Stimulated activated CD4-positive, alpha-beta T cell treated with anti-CD3 and anti-CD28 coated beads, TNF-alpha, amount 100 ng/mL, for 24 hours (primary cell): ENCODE measurements around the gene C2orf49.

Experiments
- DNase-seq, 3 experiments: peaks; one replicate each; pipeline ENCODE4 v3.0.0-alpha.2; 2020; ENCODE audit warnings: low read depth in 3 of 3

Gene C2orf49

DNA sequence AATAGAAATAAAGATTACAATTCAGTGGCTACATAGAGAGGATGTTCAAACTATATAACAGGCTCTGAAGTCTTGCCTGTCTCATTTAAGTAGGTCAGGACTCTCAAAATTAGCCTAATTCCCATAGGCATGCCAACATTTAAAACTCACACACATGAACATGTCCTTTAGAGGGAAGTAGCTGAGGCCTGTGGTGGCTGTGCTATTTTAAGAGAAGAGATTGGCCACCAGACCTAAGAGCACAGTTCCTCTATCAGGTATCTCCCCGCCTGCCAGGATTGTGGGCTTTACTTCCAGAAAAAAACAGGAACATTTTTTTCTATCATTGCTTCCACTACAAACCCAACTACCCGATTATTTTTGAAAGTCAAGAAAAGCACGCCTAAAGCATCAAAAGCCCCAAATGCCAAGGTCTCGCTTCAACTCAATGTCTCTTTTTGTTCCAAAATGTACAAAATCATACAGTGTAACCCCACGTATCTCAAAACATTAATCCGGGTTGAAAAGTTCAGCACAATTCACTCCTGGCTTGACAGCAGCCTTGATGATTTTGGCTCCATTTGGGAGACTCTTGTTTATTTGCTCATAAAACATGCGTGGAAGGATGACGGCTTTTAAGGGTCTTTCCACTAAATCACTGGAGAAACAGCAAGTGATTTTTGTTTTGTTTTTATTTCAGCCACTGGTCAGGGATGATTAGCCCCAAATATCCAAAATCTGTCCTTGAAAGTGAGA is 46.3 kb downstream of the C2orf49 start:
- no peak for DNase-seq

DNA sequence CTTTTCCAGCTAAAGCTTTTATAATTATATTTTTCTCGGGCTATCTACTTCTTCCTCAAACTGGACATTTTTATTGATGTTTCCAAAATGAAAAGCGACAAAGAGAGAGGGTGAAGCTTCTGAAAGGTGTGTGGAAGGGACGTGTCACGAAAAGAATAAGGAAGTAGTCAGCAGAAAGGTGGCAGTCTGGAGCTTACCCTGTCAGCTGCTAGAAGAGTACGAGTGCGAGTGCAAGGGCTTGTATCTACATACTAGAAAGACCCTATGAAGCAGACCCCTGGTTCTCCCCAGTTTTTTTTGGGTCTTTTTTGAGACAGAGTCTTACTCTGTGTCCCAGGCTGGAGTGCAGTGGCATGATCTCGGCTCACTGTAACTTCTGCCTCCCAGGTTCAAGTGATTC is 46.9 kb downstream of the C2orf49 start:
- no peak for DNase-seq

DNA sequence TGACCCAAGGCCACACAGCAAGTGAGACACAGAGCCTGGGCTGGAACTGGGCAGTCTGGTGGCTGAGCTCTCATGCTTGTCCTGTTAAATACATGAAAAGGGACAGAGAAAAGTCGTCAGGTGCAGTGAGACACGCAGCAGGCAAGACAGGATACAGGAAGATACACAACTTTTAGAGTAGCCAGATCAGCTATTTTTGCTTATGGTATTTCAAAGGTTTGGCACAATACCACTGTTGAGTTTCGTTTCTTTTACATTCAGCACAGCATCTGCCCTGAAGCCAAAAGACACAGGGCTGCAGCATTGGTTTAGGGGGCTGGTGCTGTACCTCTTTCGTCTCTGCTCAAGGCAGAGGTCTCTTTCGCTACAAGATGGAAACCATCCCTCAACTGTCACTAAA is 47.5 kb downstream of the C2orf49 start:
- DNase-seq: no peak

DNA sequence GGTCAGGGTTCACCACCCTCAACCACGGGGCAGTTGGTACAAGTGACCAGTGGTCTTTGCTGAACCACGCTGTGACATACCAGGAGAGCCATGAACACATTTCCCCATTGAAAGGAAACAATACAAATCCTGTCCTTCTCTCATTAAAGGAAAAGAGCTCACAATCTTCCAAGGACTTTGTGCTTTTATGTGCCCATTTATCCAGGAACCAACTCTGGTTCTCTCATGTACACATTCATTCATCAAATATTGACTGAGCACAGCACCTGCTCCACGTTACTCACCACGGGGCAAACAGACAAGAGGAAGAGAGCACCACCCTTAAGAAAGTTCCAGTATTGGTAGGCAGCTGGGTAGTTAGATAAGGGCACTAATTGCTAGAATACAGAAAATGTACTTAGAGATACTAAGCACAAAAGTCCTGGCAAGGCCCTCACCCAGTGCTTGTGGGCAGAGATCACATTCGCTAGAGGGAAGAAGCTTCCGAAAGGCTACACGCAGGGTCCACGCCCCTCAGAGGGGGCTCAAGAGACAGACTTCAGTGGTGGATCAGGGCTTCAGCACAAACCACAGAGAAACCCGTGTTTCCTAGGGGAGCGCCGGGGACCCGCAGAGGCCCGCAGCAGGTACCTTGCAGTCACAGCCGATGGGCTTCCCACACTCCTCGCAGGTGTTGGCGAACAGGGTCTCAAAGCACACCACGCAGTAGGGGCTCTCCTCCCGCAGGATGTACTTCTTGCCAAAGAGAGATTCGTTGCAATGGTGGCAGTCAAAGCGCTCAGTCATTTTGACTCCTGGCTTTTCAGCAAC is 48.6 kb downstream of the C2orf49 start:
- DNase-seq: no peak

DNA sequence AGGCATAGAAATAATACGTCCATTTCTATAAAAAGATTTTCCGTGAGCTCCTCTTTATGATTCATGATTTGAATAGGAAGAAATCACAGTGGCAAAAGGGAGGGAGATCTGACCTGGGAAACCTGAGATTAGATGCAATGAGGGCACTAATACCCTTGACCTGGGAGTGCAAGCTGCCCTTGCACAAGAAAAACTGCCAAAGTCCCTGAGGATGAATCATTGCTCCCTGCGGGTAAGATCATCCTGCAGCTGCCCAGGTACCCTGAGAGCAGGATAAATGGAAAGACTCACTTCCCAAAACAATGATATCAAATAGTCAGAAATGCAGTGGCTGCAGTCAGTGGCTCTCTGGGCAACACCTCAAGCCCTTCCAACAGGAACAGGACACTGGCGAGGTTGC is 49.9 kb downstream of the C2orf49 start:
- DNase-seq: no peak

DNA sequence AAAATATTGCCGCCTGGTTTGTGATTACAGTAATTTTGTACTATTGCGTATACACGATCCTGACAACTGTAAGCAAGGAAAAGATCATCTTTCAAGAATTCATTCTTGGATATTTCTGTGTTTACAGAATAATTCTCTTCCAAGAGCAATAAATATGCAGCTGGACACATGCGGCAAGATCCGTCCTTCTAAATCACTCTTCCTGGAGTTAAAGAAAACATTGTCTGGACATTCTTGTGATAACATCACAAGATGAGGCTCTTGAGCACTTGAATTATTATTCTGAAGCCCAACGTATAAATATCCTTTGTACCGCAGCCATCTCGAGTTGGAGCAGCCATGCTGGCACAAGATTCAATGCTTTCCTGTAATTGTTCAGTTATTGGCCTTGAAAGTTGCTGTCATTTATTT is 51.6 kb downstream of the C2orf49 start:
- no peak for DNase-seq

DNA sequence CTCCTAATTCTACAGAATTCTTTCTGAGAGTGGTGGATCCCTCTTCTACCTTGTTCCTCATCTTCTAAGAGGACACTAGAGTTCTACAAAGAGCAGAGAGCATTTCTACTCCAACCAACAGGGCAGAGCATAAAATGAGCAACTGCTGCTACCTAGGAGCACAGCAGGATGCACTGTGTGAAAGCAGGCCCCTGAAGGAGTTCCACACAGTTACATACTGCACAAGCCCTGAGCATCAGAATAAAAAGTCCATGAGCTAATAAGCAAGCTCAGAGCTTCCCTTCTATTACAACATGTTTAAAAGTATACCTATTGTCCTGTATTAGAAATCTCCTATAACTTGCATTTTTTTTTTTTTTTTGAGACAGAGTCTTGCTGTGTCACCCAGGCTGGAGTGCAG is 53.1 kb downstream of the C2orf49 start:
- DNase-seq: no peak

DNA sequence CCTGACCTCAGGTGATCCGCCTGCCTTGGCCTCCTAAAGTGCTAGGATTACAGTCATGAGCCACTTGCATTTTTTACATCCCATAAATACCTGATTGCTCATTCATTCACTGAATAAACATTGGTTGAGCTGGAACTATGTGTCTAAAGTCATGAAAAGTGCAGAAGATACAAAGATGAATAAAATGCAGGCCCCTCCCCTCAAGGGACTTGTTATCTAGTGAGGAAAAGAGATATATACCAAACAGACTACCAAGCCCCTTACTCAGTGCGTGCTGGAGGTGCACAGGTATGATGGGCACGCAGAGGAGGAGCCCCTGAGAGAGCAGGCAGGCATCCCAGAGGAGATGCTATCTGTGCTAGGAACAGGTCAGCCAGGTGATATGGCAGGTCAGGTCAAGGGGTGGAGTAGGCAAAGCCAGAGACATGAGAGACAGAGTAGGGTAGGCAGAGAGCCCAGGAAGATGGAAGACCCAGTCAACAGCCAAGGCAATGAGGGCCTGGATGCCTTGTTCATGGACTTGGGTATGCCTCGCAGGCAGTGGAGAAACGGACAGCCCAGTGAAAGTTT is 53.8 kb downstream of the C2orf49 start:
- DNase-seq: no peak

DNA sequence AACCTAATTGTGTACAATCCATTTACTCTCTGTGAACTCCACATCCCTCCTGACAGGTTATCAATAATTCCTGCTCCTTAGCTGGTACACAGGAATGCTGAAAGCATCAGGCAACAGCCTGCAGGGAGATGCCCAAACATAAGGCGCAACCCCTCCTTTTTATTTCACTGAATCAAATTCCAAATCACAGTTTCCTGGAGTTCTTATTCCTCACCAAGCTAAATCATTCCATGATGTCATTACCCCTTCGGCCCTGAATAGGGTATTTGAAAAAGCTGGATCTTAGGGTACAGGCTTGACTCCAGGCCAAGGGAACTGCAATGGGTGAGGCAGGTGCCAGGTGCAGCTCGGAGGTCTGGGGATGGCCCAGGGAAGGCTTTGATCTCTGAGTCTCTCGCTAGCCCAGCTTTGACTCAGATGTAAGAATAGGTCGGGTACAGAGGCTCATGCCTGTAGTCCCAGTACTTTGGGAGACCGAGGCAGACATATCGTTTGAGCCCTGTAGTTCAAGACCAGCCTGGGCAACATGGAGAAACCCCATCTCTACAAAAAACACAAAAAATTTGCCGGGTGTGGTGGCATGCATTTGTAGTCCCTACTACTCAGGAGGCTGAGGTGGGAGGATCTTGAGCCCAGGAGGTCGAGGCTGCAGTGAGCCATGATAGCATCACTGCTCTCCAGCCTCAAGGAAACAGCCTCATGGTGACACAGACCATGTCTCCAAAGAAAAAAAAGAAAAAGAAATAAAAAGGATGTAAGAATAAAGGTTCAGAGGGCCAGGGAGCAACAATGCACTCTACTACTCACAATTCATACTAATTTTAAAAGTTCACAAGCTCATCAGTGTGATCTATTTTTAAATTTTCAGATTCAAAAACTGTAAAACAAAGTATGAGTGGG is 54.7 kb downstream of the C2orf49 start:
- no peak for DNase-seq

DNA sequence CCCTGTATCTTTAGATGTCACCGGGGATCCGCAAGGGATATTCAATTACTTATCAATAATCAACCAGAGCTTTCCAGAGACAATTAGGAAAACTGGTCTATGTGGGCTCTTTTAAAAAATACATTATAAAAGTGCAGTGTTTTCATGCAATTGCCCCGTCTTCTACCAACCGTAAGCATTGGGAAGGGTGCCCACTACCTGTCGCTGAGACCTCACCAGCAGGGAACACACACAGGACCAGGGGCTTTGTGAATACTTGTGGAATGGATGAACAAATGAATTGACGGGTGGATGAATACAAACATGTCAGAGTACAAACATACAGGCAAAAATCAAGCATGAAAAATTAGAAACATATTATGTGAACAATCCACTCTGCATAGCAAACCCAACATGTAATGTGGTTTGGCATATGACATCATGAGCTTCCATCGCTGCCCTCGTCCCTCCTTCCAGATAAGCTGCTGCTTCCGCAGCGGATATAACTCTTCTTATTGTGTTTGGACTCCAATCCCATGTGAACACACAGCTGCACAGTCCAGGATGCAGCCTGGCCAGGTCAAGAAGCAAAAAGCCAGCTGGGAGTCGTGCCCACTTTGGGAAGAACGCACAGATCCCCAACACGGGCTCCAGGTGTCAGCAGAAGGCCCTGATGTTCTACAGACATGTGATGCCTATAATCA is 56.2 kb downstream of the C2orf49 start:
- DNase-seq: no peak

DNA sequence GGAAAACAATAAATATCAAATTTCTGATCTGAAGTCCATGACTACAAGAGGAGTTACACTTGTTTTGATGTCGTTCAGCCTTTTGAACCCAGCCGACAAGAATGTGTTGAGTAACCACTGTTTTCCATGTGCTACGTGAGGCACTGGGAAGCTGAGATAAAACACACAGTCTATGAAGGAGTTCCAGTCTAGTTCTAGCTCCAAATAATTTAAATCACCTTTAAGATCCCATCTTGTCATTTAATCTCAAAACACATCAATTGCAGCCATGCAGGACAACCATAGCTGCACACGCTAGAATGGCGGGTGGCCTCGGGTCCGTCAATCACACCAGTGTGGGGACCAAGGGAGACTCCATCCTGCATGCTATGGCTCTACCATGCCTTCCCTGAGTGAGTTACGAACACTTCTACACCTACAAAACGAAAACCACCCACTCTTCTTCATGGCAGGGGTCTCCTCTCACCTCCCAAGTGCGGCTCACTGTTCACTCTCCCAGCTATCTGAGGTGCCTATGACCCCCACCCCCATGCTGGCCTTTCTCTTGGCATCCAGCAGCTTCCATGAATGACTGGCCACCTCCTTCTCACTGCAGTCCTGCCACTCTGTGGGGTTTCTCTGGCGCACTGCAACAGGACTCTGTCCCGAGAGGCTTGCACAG is 57.7 kb downstream of the C2orf49 start:
- no peak for DNase-seq

DNA sequence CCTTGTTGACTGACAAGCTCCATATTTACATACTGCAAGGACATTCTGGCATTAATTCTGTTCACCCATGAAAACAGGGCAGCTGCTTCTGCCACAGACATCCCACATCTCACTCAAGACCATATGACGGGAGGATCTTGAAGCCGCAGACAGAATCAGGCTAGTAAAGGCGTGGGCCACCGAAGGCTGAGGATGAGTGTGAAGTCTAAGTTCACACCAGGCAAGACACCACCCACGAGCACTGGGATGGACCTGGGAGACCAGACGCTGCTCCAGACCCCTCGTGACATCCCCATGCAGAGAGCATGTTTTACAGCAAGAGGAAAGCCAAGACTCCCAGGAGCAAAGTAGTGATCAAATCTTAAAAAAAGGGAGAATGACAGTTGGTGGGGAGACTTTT is 58.4 kb downstream of the C2orf49 start:
- DNase-seq: no peak

DNA sequence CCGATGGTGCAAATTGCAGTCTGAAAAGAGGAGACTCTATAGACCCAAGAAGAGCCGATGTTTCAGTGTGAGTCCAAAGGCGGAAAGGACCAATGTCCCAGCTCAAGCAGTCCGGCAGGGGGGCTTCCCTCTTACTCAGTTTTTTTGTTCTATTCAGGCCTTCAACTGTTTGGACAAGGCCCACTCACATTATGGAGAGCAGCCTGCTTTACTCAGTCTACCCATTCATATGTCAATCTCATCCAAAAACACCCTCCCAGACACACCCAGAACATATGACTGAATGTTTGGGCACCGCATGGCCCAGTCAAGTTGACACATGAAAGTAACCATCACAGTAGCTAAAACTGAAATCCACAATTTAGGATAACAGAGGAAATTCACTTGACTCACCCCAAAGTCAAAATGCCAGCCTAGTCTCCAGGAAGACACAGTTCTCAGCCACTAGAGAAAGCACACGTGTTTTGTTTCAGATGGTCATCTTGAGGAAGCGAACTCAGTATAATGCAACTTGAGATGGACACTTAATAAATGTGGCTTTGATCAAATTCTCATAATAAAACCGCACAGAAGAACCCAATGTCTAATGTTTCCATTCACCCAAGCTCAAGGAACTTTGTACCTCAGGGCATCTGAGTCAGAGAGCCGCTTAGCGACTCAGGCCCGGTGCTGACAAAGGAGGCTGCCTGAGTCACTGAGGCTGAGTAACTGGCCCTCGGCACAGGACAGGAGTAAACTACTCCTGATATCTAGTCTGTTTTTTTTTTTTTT is 59.1 kb downstream of the C2orf49 start:
- DNase-seq: peak; percentile 22 to 56 (median 30)

DNA sequence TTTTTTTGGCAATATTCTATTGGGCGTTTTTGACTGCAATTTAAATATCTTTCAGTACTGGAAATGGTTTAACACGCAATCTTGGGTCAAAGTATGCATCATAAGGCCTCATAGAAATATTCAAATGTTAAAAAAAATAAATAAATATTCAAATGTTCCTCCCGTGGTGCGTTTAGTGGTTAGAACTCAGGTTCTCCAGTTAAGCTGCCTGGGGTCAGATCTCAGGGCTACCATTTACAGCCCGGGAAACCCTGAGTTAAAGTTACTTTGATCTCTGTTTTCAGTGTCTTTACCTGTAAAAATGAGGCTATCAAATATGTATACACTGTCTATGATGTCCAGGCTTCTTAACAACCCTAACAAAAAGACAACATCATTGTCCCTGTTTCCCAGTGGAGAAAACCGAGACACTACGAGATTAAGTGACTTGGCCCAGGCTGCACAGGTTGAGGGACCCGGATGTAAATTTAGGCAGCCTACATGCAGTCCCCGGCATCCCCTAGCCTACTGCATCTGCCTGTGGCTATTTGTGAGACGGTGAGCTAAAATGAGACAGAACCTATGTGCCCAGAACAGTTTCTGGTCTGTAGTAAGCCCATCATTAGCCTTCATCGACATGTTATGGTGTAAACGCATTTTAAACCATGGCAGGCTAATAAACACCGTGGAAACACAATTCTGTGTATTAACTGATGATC is 59.8 kb downstream of the C2orf49 start:
- no peak for DNase-seq

DNA sequence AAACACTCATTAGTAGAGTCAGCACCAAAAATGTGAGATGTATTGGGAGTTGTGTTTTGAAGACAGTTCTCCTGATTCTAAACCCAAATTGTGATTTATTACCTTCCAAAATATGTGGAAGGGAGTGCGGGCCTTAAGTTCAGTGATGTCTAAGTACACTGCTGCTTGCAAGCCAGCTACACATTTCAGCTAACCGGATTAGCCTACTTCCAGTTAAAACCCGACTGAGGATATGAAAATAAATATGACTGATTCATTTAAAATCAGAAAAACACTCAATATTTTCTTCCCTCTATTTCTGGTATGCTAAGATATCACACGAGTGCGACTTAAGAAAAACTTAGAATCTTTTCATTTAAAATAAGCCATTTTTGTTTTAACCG is 60.6 kb downstream of the C2orf49 start:
- no peak for DNase-seq

DNA sequence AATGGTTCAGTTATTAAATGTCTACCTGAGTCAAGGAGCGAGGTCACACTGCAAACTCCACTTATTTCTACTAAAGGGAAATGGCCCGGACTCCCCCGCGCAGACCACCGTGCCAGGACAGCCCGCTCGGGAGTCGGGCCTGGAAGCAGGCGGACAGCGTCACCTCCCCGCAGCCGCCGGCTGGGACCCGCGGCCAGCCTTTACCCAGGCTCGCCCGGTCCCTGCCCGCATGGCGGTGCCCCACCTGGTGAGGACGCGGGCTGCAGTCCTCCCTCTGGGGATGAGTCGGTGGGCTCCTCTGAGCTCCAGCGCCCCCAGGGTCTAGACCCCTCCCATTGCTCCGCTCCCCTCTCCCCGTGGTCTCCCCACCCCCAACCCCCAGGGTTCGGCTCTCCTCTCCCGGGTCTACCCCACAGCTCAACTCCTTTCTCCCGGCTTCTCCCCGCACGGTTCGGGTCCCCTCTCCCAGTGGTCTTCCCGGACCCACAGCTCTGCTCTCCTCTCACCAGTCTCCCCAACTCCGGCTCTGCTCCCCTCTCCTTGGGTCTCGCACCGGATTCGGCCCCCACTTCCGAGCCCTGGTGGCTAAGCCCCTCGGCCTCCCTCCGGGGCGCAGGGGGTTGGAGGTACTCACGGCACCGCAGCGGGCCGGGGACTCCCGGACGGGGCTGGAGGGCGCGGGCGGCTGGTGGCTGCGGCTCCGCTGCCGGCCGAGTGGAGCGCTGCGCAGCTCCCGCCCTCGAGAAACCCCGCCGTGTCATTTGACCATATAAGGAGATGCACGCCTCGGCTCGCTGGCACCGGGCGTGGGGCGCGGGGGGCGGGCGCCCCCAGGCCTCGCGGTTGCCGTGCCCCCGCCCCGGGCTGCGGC is 61.2 kb downstream of the C2orf49 start, which contains the start of gene FHL2:
Gene FHL2, minus strand, starts transcription at position 716 of the 871 bp plus-strand sequence. CDS start 12,535 bp downstream, outside the sequence.
- DNase-seq: peak; percentile 43 to 69 (median 45)
